Aorta (tissue), 5 donors: ENCODE results near the gene DNAJC5G. TPM values are rescaled to one million over a fixed set of nuclear protein-coding genes. Genes with fewer than 3 reads are reported as not detected.

Source experiments
- ATAC-seq: fragments of 200-7000 bp; cut with Tn5 transposase; one replicate; pipeline ENCODE4 v1.9.1; 2022; ENCODE audit warnings: moderate library complexity; ENCODE audit not compliant: low FRiP score
- DNase-seq, 2 donors: peaks; one replicate each; pipeline ENCODE4 v3.0.0-alpha.2; 2020
- H3K27ac ChIP-seq, 2 donors: one replicate each; pipeline ENCODE4 v1.5.1; 2013; ENCODE audit warnings: low read length in 2 of 2, mild to moderate bottlenecking in 2 of 2, moderate library complexity in 2 of 2, control low read depth in 1 of 2, inconsistent platforms in 1 of 2, low read depth in 1 of 2
- H3K27me3 ChIP-seq, 2 donors: one replicate each; pipeline ENCODE4 v1.6.1; 2013; ENCODE audit warnings: control low read depth in 1 of 2, low read length in 1 of 2, mild to moderate bottlenecking in 1 of 2, moderate library complexity in 1 of 2; ENCODE audit not compliant: insufficient read depth in 2 of 2, control insufficient read depth in 1 of 2
- H3K36me3 ChIP-seq, 2 donors: one replicate each; pipeline ENCODE4 v1.6.1; 2013; ENCODE audit warnings: control low read depth in 1 of 2, low read length in 1 of 2, mild to moderate bottlenecking in 1 of 2; ENCODE audit not compliant: insufficient read depth in 2 of 2, control insufficient read depth in 1 of 2
- H3K4me1 ChIP-seq, 2 donors: one replicate each; pipeline ENCODE4 v1.6.1; 2013; ENCODE audit warnings: low read length in 2 of 2, control low read depth in 1 of 2, mild to moderate bottlenecking in 1 of 2, moderate library complexity in 1 of 2; ENCODE audit not compliant: insufficient read depth in 2 of 2, control insufficient read depth in 1 of 2
- H3K4me3 ChIP-seq, 2 donors: one replicate each; pipeline ENCODE4 v1.5.1; 2013; ENCODE audit warnings: low read length in 2 of 2, control low read depth in 1 of 2, mild to moderate bottlenecking in 1 of 2
- H3K9me3 ChIP-seq: one replicate; pipeline ENCODE4 v1.6.1; 2013; ENCODE audit warnings: mild to moderate bottlenecking, low read length; ENCODE audit not compliant: control insufficient read depth
- WGBS, 2 donors: extraction: QIAGEN DNeasy Blood & Tissue Kit; methylation state at CpG; one replicate each; pipeline ENCODE4 v1.1.7; 2013; 5-methylcytosine and 5-hydroxymethylcytosine counted together
- intact Hi-C, 2 donors: fragments of 100-400 bp; cut with DNase I; formaldehyde crosslinking; loops; one replicate each; pipeline versions ENCODE4 v1.14.2 to v1.15.0; 2022
- polyA plus RNA-seq, 2 donors: library from polyadenylated mRNA; stranded (reverse); fragments of 200-250 nt; gene quantifications; one replicate each; pipeline ENCODE4 v1.2.3, GENCODE V29; 2013
- total RNA-seq, 2 donors: library from RNA; stranded (reverse); fragmentation: NEBNext Ultra II Directional; extraction: Animal tissue kit (Norgen Biotek cat#: 25700); gene quantifications; one replicate each; pipeline ENCODE4 v1.2.1, GENCODE V29; 2021
- donor health status: healthy with polysubstance abuse.
- donor health status: Bipolar disorder and iron deficiency.
- donor health status: DM: no; HTN: no; CAD: no.
- donor health status: DM: no; HTN: no; CAD: no.
- donor health status: DM: yes; HTN: yes; CAD: no.

The DNAJC5G gene
- total and polyA plus RNA-seq, 4 donors = 2.3 TPM; not detected in 2

DNA sequence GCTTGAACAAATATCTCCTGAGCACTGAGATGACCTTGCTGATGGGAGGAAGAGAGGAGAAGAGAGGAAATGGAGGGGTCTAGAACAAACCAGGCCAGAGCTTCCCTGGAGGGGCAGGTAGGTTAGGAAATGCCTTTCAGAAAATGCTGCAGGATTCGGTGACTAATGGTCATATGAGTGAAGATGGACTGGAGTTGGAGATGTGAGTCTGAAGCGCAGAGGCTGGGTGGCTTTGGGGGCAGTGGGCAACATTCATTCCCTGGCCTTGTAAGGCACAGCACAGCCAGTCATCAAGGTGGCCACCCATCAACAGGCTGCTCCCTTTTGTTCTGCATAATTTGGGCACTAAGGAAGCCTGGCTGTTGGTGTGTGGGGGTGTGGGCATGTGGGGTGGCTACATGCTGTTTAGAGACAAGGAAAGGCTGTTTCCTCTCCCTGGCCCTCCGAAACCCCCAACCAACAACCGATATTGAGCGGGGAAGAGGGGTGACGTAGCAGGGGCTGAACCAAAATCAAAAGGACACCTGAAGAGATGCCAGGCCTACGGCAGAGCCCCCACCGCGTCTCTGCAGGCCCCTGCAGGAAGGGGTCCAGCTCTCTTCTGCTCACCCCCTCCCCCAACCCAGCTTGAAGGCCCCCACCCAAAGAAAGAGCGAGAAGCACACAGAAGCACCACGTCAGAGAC lies 13.8 kb upstream of the DNAJC5G start:
- Histone ChIP-seq H3K9me3 (no peaks in the 10 kb centered on the region), H3K36me3 (no peaks in the 10 kb centered on the region), H3K27ac (no peak overlapping the region), H3K27me3 (no peaks in the 10 kb centered on the region), H3K4me1 (no peaks in the 10 kb centered on the region), H3K4me3 (no peak overlapping the region)
- WGBS, 2 donors = 74 to 75% methylated on average over 11 of the region's 11 CpGs
- intact Hi-C loops = no loop called here
- DNase-seq (peak in 1 of 2 donors; percentile 4), ATAC-seq (no peak)

GRCh38 chr2:27261926-27262298 lies 13.3 kb upstream of the DNAJC5G start:
- no peaks in the 10 kb centered on the region for H3K27me3 ChIP-seq

GRCh38 chr2:27262379-27263286 lies 12.6 kb upstream of the DNAJC5G start, which contains the start of gene SLC30A3:
SLC30A3 (minus strand) TSS chr2:27263047; CDS start chr2:27262906, 141 bp downstream.
- DNase-seq = peak; percentile 81 to 89
- Histone ChIP-seq H3K36me3 (no peaks in the 10 kb centered on the region), H3K27me3 (no peaks in the 10 kb centered on the region), H3K27ac (no peak within 1 kb of the TSS), H3K9me3 (no peaks in the 10 kb centered on the region), H3K4me1 (no peaks in the 10 kb centered on the region), H3K4me3 (peak within 1 kb of the TSS; percentile 53 to 65)
- intact Hi-C loops = no loop called here
- peak; percentile 74 for ATAC-seq
- 0 to 1% methylated on average over 77 to 96 of the region's 96 CpGs for WGBS, 2 donors

More at GRCh38 chr2:27261926-27262298, 13.3 kb upstream of the DNAJC5G start:
- H3K9me3 ChIP-seq = no peaks in the 10 kb centered on the region
- 4 to 8% methylated on average over 16 to 40 of the region's 40 CpGs for WGBS, 2 donors
- H3K36me3 ChIP-seq = no peaks in the 10 kb centered on the region
- ATAC-seq (no peak), DNase-seq (peak in 1 of 2 donors; percentile 16)
- H3K27ac ChIP-seq = no peak overlapping the region
- intact Hi-C loops = no loop called here
- peak overlapping the region; percentile 21 to 53 for H3K4me3 ChIP-seq
- H3K4me1 ChIP-seq = no peaks in the 10 kb centered on the region

- DNase-seq = no peak
- intact Hi-C loops = no loop called here
- H3K9me3 ChIP-seq = no peaks in the 10 kb centered on the region
- no peaks in the 10 kb centered on the region for H3K4me1 ChIP-seq
- 1% methylated on average over 46 of the region's 46 CpGs for WGBS, 2 donors
- no peak overlapping the region for H3K27ac ChIP-seq
- H3K4me3 ChIP-seq = peak overlapping the region; percentile 53 to 65
- no peaks in the 10 kb centered on the region for H3K27me3 ChIP-seq
- no peaks in the 10 kb centered on the region for H3K36me3 ChIP-seq
- ATAC-seq = no peak
These were observed 11.7 kb upstream of the DNAJC5G start for GRCh38 chr2:27263287-27264252.

GRCh38 chr2:27264253-27264752 lies 10.9 kb upstream of the DNAJC5G start:
- no peak overlapping the region for H3K4me3 ChIP-seq
- H3K4me1 ChIP-seq = no peaks in the 10 kb centered on the region
- H3K36me3 ChIP-seq = no peaks in the 10 kb centered on the region
- DNase-seq (no peak), ATAC-seq (peak; percentile 34)
- H3K27ac ChIP-seq = no peak overlapping the region
- no peaks in the 10 kb centered on the region for H3K9me3 ChIP-seq
- no peaks in the 10 kb centered on the region for H3K27me3 ChIP-seq
- intact Hi-C loops = no loop called here
- WGBS, 2 donors = 0 to 1% methylated on average over 26 to 38 of the region's 38 CpGs

GRCh38 chr2:27264753-27265535 lies 10.3 kb upstream of the DNAJC5G start:
- ATAC-seq = peak; percentile 65
- H3K27ac ChIP-seq = no peak overlapping the region

DNA sequence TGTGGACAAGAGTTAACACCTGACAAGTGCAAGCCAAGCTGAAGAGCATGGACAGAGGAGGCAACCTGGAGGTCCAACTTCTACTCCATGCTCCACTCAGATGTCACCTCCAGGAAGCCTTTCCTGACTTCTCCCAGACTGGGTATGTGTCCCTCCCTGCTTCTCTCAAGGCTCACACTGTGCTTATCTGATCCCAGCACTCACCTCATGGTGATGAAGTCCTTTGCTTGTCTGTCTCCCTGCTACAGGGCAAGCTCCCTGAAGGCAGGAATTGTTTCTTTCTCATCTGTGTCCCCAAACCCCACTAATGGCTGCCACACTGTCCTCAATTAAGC lies 9.7 kb upstream of the DNAJC5G start:
- H3K27me3 ChIP-seq = no peaks in the 10 kb centered on the region
- H3K9me3 ChIP-seq = no peaks in the 10 kb centered on the region
- H3K27ac ChIP-seq = no peak overlapping the region
- intact Hi-C loops = no loop called here
- H3K4me3 ChIP-seq = no peak overlapping the region
- H3K36me3 ChIP-seq = no peaks in the 10 kb centered on the region
- ATAC-seq = no peak
- H3K4me1 ChIP-seq = no peaks in the 10 kb centered on the region
- DNase-seq = no peak

More at GRCh38 chr2:27264753-27265535, 10.3 kb upstream of the DNAJC5G start:
- 4 to 5% methylated on average over 56 of the region's 56 CpGs for WGBS, 2 donors
- Histone ChIP-seq H3K4me3 (no peak overlapping the region), H3K27me3 (no peaks in the 10 kb centered on the region), H3K4me1 (no peaks in the 10 kb centered on the region), H3K36me3 (no peaks in the 10 kb centered on the region), H3K9me3 (no peaks in the 10 kb centered on the region)
- intact Hi-C loops = no loop called here
- DNase-seq = peak; percentile 68 to 85
